ENCODE measurements around the gene RPS25.
"Not testable (repeated sequence)": the region's sequence is repeated elsewhere in the genome, so short reads cannot be mapped to it uniquely, and the experiment has no call there.

The RPS25 gene

DNA sequence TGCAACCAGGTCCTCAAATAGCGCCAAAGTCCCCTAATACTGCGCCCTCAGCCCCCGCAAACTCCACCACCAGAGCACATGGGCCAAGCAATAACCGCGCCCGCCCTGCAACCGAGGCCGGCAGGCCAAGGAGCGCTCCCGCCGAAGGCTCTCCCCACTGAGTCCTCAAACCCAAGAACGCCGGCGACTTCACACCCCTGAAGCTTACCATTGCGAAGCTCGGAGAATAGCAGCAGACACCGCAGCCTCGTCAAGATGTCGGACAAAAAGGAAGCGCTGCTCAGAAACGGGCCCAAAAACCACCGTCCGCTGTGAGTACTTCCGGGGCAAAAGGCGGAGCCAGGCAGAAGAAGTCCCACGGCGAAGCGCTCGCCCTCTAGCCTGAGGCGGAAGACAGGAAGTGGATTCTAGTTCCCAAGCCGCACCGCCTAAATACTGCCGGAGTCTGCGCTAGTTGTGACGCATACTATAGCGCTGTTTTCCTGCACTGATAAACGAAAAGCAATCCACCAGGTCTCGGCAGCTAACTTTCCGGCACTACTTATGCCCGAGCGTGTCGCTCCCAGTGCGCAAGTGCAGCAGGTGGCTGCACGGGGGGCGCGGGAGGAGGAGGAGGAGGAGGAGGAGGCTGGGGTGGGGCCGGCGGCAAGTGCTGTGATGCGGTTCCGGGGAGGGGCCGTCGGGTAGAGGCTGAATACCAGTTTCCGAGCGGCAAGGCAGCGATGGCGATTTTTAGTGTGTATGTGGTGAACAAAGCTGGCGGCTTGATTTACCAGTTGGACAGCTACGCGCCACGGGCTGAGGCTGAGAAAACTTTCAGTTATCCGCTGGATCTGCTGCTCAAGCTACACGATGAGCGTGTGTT lies at the start of gene RPS25, which contains the start of gene TRAPPC4:
Gene RPS25, minus strand, starts transcription at position 270 of the 865 bp plus-strand sequence. Its CDS starts 59 bp downstream, at position 211.
Gene TRAPPC4, plus strand, starts transcription at position 693 of the 865 bp plus-strand sequence. Its CDS starts 30 bp downstream, at position 723.
- peak within 1 kb of the TSS; percentile 94 for H3K27ac ChIP-seq (ENCODE audit: low read depth, low read length)
- H3K4me3 ChIP-seq (ENCODE audit: low read depth in 1 of 5, low read length in 5 of 5), result peak within 1 kb of the TSS; percentile 98 to 100 (median 99)
- no peaks in the 10 kb centered on the region for H3K9me3 ChIP-seq (ENCODE audit: control insufficient read depth in 5 of 5, low read length in 5 of 5)
- peak within 1 kb of the TSS; percentile 77 to 97 (median 96) for H3K9ac ChIP-seq (ENCODE audit: low read length in 5 of 5)
- peaks cover 18 to 53% (median 43%) of the 10 kb centered on the region in 5 donors for H3K36me3 ChIP-seq (ENCODE audit: control insufficient read depth in 5 of 5, insufficient read depth in 5 of 5, low read length in 5 of 5)
- H3K27me3 ChIP-seq (ENCODE audit: control insufficient read depth in 5 of 5, insufficient read depth in 4 of 5, low read length in 5 of 5), result no peaks in the 10 kb centered on the region
- peaks cover 8 to 39% (median 30%) of the 10 kb centered on the region in 5 donors for H3K4me1 ChIP-seq (ENCODE audit: control insufficient read depth in 5 of 5, insufficient read depth in 5 of 5, low read length in 5 of 5)

DNA sequence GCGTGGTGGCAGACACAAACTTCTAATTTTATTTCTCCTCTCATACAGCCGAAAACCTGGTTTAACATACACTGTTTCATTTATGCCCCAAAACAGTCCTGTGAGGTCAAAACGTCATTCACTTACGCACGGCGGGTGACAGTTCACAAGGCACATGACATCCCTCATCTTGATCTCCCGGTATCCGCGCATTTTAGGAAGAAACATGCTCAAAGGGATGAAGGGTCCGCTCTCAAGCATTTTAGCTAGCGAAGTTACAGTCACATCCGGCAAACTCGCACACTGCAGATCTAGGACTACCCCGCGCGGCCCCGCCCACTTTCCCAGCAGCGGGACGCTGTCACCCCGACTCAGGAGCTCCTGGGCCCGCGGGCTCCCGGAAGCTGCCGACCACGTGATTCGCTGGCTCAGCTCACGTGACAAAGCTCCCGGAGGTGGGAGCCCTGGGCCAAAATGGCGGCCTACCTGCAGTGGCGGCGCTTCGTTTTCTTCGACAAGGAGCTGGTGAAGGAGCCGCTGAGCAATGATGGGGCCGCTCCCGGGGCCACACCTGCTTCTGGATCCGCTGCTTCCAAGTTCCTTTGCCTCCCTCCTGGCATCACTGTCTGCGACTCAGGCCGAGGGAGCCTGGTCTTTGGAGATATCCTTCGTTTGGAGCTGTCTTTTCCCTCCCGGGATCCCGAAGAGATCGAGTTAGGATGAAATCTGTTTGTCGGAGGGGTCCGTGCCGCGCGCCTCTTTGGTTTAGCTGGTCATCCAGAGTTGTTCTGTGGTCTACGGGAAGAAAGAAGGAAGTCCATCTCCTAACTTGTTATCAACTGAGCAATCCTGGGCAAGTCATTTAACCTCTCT lies 49.5 kb upstream of the RPS25 start, which contains the start of gene VPS11:
Gene VPS11, plus strand, starts transcription at position 448 of the 852 bp plus-strand sequence. Its CDS starts 6 bp downstream, at position 454.
- Histone ChIP-seq H3K9me3 (ENCODE audit: control insufficient read depth in 5 of 5, low read length in 5 of 5) (no peaks in the 10 kb centered on the region), H3K9ac (ENCODE audit: low read length in 5 of 5) (peak within 1 kb of the TSS; percentile 77 to 98 (median 94)), H3K27ac (ENCODE audit: low read depth, low read length) (peak within 1 kb of the TSS; percentile 78), H3K27me3 (ENCODE audit: control insufficient read depth in 5 of 5, insufficient read depth in 4 of 5, low read length in 5 of 5) (no peaks in the 10 kb centered on the region), H3K36me3 (ENCODE audit: control insufficient read depth in 5 of 5, insufficient read depth in 5 of 5, low read length in 5 of 5) (peaks cover 3 to 25% (median 19%) of the 10 kb centered on the region in 5 donors), H3K4me1 (ENCODE audit: control insufficient read depth in 5 of 5, insufficient read depth in 5 of 5, low read length in 5 of 5) (peaks cover 2 to 35% (median 25%) of the 10 kb centered on the region in 5 donors), H3K4me3 (ENCODE audit: low read depth in 1 of 5, low read length in 5 of 5) (peak within 1 kb of the TSS; percentile 74 to 98 (median 97))

DNA sequence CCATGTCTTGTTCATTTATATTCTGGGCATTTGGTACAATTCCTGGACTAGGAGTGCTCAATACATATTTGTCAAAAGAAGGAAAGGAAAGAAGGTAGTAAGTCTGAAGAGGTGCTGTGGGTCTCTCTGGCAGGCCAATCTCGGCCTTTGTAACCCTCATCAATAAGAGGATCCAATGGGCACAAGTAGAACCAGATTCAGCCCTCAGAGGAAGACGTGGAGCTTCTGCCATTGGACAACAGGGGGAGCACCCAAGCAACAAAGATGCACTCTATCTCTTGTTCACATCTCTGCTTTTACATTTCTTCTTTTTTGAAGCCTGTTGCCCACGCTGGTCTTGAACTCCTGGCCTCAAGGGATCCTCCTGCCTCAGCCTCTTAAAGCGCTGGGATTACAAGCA lies 47.2 kb upstream of the RPS25 start:
- Histone ChIP-seq H3K27ac (ENCODE audit: low read depth, low read length) (no peak overlapping the region), H3K4me1 (ENCODE audit: control insufficient read depth in 5 of 5, insufficient read depth in 5 of 5, low read length in 5 of 5) (peaks cover 2 to 38% (median 25%) of the 10 kb centered on the region in 5 donors)

DNA sequence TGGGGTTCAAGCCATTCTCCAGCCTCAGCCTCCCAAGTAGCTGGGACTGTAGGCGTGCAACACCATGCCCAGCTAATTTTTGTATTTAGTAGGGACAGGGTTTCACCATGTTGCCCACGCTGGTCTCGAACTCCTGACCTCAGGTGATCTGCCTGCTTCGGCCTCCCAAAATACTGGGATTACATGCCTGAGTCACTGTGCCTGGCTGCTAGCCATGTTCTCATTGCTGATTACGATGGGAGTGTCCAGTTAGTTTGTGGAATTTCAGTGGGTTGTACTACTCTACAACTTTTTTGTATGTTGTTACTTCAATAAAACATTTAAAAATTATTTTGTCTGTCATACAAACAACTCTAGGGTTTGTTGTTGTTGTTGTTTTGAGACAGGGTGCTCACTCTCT lies 44.6 kb upstream of the RPS25 start:
- Histone ChIP-seq H3K27ac (ENCODE audit: low read depth, low read length) (no peak overlapping the region), H3K36me3 (ENCODE audit: control insufficient read depth in 5 of 5, insufficient read depth in 5 of 5, low read length in 5 of 5) (no peaks in the 10 kb centered on the region), H3K9ac (ENCODE audit: low read length in 5 of 5) (no peak overlapping the region), H3K4me3 (ENCODE audit: low read depth in 1 of 5, low read length in 5 of 5) (no peak overlapping the region), H3K9me3 (ENCODE audit: control insufficient read depth in 5 of 5, low read length in 5 of 5) (no peaks in the 10 kb centered on the region), H3K4me1 (ENCODE audit: control insufficient read depth in 5 of 5, insufficient read depth in 5 of 5, low read length in 5 of 5) (peaks cover 0 to 24% (median 17%) of the 10 kb centered on the region in 5 donors), H3K27me3 (ENCODE audit: control insufficient read depth in 5 of 5, insufficient read depth in 4 of 5, low read length in 5 of 5) (no peaks in the 10 kb centered on the region)

More for the DNA sequence above, 47.2 kb upstream of the RPS25 start:
- Histone ChIP-seq H3K9me3 (ENCODE audit: control insufficient read depth in 5 of 5, low read length in 5 of 5) (no peaks in the 10 kb centered on the region), H3K9ac (ENCODE audit: low read length in 5 of 5) (no peak overlapping the region), H3K4me3 (ENCODE audit: low read depth in 1 of 5, low read length in 5 of 5) (no peak overlapping the region), H3K27me3 (ENCODE audit: control insufficient read depth in 5 of 5, insufficient read depth in 4 of 5, low read length in 5 of 5) (no peaks in the 10 kb centered on the region), H3K36me3 (ENCODE audit: control insufficient read depth in 5 of 5, insufficient read depth in 5 of 5, low read length in 5 of 5) (peaks cover 0 to 5% (median 4%) of the 10 kb centered on the region in 5 donors)

DNA sequence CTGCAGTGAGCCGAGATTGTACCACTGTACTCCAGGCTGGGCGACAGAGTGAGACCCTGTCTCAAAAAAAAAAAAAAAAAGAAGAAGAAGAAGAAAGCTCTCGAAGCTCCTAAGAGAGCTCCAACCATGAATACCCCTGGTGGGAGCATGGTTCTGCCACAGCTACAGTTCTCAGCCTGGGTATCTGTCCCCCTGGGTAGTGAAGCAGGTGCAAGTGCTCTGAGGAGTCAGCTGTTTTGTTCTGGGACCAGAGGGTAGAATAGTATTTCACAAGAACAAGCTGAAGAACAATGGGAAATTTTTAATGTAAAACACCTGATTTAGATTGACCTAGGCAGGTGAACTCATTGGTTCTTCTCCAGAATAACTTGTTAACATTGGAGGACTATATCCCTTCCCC lies 43.1 kb upstream of the RPS25 start:
- H3K27ac ChIP-seq (ENCODE audit: low read depth, low read length), result no peak overlapping the region
- no peak overlapping the region for H3K9ac ChIP-seq (ENCODE audit: low read length in 5 of 5)
- peaks cover 0 to 25% (median 15%) of the 10 kb centered on the region in 5 donors for H3K4me1 ChIP-seq (ENCODE audit: control insufficient read depth in 5 of 5, insufficient read depth in 5 of 5, low read length in 5 of 5)
- H3K36me3 ChIP-seq (ENCODE audit: control insufficient read depth in 5 of 5, insufficient read depth in 5 of 5, low read length in 5 of 5), result no peaks in the 10 kb centered on the region
- no peak overlapping the region for H3K4me3 ChIP-seq (ENCODE audit: low read depth in 1 of 5, low read length in 5 of 5)
- H3K27me3 ChIP-seq (ENCODE audit: control insufficient read depth in 5 of 5, insufficient read depth in 4 of 5, low read length in 5 of 5), result no peaks in the 10 kb centered on the region
- H3K9me3 ChIP-seq (ENCODE audit: control insufficient read depth in 5 of 5, low read length in 5 of 5), result no peaks in the 10 kb centered on the region

DNA sequence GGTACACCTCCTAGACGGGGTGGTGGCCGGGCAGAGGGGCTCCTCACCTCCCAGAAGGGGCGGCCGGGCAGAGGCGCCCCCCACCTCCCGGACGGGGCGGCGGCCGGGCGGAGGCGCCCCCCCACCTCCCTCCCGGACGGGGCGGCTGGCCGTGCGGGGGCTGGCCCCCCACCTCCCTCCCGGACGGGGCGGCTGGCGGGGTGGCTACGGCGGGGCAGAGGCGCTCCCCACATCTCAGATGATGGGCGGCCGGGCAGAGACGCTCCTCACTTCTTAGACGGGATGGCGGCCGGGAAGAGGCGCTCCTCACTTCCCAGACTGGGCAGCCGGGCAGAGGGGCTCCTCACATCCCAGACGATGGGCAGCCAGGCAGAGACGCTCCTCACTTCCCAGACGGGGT lies 41.0 kb upstream of the RPS25 start:
- H3K27ac ChIP-seq (ENCODE audit: low read depth, low read length); H3K27me3 ChIP-seq (ENCODE audit: control insufficient read depth in 5 of 5, insufficient read depth in 4 of 5, low read length in 5 of 5); H3K9ac ChIP-seq (ENCODE audit: low read length in 5 of 5); H3K4me3 ChIP-seq (ENCODE audit: low read depth in 1 of 5, low read length in 5 of 5); H3K9me3 ChIP-seq (ENCODE audit: control insufficient read depth in 5 of 5, low read length in 5 of 5): not testable (repeated sequence)
- peaks cover 6 to 26% (median 24%) of the 10 kb centered on the region in 5 donors for H3K4me1 ChIP-seq (ENCODE audit: control insufficient read depth in 5 of 5, insufficient read depth in 5 of 5, low read length in 5 of 5)
- peaks cover 0 to 14% (median 12%) of the 10 kb centered on the region in 5 donors for H3K36me3 ChIP-seq (ENCODE audit: control insufficient read depth in 5 of 5, insufficient read depth in 5 of 5, low read length in 5 of 5)

DNA sequence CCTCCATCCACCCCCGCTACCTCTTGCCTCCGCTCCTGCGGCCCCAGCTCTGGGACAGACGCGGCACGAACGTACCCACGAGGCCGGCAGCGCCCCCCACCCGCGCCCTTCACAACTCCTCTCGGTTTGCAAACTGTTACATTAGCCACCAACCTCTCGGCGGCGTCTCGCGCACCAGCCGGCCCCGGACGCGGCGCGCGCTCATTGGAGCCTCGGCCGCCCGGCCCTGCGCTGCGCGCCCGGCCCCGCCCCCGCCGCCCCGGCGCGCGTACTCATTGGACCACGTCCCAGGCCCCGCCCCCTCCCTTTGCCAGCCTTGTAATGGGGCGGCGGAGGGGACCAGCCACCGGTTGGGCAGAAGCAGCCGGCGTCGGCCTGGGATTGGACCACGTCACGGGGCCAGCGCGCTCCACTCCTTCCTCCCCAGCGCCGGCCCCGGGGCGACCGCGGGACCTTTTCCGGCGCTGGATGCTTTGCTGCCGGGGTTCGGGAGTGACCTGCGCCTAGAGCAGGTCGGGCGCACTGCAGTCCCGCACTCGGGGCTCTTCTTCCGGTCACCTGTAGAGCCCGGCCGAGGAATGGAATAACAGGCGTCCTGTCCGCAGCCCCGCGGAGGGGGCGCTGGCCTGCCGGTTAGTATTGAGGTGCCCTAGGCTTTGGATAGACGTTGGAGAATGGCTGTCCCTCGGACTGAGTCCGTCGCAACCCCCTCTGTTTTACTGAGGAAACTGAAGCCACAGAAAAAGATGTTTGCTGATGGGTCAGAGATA lies 39.0 kb upstream of the RPS25 start, which contains the start of gene HYOU1:
Gene HYOU1, minus strand, starts transcription at position 206 of the 770 bp plus-strand sequence. CDS start 1,045 bp downstream, outside the sequence.
- peaks cover 0 to 33% (median 31%) of the 10 kb centered on the region in 5 donors for H3K36me3 ChIP-seq (ENCODE audit: control insufficient read depth in 5 of 5, insufficient read depth in 5 of 5, low read length in 5 of 5)
- H3K27ac ChIP-seq (ENCODE audit: low read depth, low read length), result peak within 1 kb of the TSS; percentile 79
- H3K27me3 ChIP-seq (ENCODE audit: control insufficient read depth in 5 of 5, insufficient read depth in 4 of 5, low read length in 5 of 5), result no peaks in the 10 kb centered on the region
- H3K9ac ChIP-seq (ENCODE audit: low read length in 5 of 5), result peak within 1 kb of the TSS; percentile 63 to 90 (median 77)
- peak within 1 kb of the TSS; percentile 78 to 86 (median 81) for H3K4me3 ChIP-seq (ENCODE audit: low read depth in 1 of 5, low read length in 5 of 5)
- H3K4me1 ChIP-seq (ENCODE audit: control insufficient read depth in 5 of 5, insufficient read depth in 5 of 5, low read length in 5 of 5), result peaks cover 6 to 24% (median 21%) of the 10 kb centered on the region in 5 donors
- H3K9me3 ChIP-seq (ENCODE audit: control insufficient read depth in 5 of 5, low read length in 5 of 5), result no peaks in the 10 kb centered on the region

DNA sequence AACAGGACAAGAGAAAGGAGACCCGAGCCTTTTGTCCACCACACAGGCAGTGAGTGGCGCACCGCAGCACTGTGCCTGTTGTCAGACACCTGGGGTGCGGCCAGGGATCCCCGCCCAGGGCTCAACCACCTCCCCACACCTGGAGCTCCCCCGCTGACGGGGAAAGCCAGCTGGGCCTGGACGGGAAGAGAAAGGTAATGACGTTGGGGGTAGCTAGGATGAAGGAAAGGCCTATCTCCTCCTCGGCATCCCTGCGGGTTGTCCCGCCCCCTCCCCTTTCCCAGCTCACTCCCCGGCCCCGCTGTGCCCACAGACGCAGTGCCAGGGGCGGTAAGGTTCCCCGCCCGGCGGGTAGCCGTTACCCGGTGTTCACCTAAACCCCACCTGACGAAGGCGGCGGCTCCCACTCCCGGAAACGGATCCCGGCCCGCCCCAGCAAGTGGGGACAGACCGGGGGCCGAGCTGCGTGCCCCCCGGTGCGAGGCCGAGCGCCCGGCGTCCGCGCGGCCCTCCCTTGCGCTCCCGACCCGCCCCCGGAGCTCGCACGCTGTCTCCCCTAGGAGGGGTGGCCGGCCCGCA lies 38.4 kb upstream of the RPS25 start:
- Histone ChIP-seq H3K9ac (ENCODE audit: low read length in 5 of 5) (peak overlapping the region; percentile 63 to 90 (median 77)), H3K9me3 (ENCODE audit: control insufficient read depth in 5 of 5, low read length in 5 of 5) (no peaks in the 10 kb centered on the region), H3K4me3 (ENCODE audit: low read depth in 1 of 5, low read length in 5 of 5) (peak overlapping the region; percentile 65 to 82 (median 78)), H3K4me1 (ENCODE audit: control insufficient read depth in 5 of 5, insufficient read depth in 5 of 5, low read length in 5 of 5) (peaks cover 6 to 24% (median 21%) of the 10 kb centered on the region in 5 donors), H3K27ac (ENCODE audit: low read depth, low read length) (peak overlapping the region; percentile 37), H3K27me3 (ENCODE audit: control insufficient read depth in 5 of 5, insufficient read depth in 4 of 5, low read length in 5 of 5) (no peaks in the 10 kb centered on the region), H3K36me3 (ENCODE audit: control insufficient read depth in 5 of 5, insufficient read depth in 5 of 5, low read length in 5 of 5) (peaks cover 0 to 40% (median 37%) of the 10 kb centered on the region in 5 donors)

DNA sequence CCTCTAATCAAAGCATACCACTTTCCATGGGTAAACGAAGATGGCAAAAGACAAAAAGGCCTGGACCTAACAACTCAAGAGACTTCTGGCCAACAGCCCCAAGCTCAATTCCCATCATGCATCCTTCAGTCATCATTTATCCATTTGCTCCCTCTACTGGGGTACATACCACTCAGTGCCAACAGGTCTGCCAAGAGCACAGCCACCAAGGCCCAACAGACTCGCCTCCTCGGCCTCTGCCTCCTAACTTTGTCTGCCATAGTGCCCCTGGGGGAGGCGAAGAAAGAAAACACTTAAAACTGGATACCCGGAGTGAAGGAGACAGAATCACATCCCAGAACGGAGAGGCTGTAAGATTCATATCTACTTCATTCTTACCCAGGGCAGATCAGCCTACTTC lies 37.8 kb upstream of the RPS25 start:
- peaks cover 6 to 24% (median 21%) of the 10 kb centered on the region in 5 donors for H3K4me1 ChIP-seq (ENCODE audit: control insufficient read depth in 5 of 5, insufficient read depth in 5 of 5, low read length in 5 of 5)
- H3K9ac ChIP-seq (ENCODE audit: low read length in 5 of 5), result peak overlapping the region; percentile 63 to 90 (median 77)
- H3K27ac ChIP-seq (ENCODE audit: low read depth, low read length), result no peak overlapping the region
- peaks cover 0 to 46% (median 43%) of the 10 kb centered on the region in 5 donors for H3K36me3 ChIP-seq (ENCODE audit: control insufficient read depth in 5 of 5, insufficient read depth in 5 of 5, low read length in 5 of 5)
- no peaks in the 10 kb centered on the region for H3K9me3 ChIP-seq (ENCODE audit: control insufficient read depth in 5 of 5, low read length in 5 of 5)
- no peaks in the 10 kb centered on the region for H3K27me3 ChIP-seq (ENCODE audit: control insufficient read depth in 5 of 5, insufficient read depth in 4 of 5, low read length in 5 of 5)
- H3K4me3 ChIP-seq (ENCODE audit: low read depth in 1 of 5, low read length in 5 of 5), result peak overlapping the region; percentile 65 to 82 (median 78)

Measured in subcutaneous abdominal adipose tissue (tissue), 5 donors.